NB4 (cell line): ENCODE measurements around the gene CYP8B1.

Experiments
- CTCF ChIP-seq: IDR thresholded peaks from one replicate; pipeline ENCODE4 v1.5.1; 2012; ENCODE audit warnings: low read depth, low read length
- POLR2A ChIP-seq: IDR thresholded peaks from 2 replicates; pipeline ENCODE4 v1.6.1; 2011; ENCODE audit warnings: mild to moderate bottlenecking; ENCODE audit not compliant: insufficient read length; ENCODE audit errors: extremely low read depth

DNA sequence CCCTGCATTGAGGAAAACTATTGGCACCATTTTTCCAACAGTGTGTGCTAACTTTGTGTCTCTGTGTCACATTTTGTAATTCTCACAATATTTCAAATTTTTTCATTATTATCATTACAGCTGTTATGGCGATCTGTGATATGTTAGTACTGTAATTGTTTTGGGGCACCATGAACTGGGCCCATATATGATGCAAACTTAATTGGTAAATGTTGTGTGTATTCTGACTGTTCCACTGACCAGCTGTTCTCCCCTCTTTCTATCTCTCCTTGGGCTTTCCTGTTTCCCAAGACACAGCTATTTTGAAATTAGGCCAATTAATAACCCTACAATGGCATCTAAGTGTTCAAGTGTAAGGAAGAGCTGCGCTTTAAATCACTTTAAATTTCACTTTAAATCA, 2.2 kb upstream of the CYP8B1 start:
- TF ChIP-seq POLR2A (no peak), CTCF (no peak)
